Activated T-helper 17 cell treated with anti-CD3 and anti-CD28 coated beads, Interleukin-2, amount 50 U/mL, for 72 hours (primary cell): ENCODE measurements around the gene DUSP11. TPM values are rescaled to one million over a fixed set of nuclear protein-coding genes. Genes with fewer than 3 reads are reported as not detected.

Experiments used
- ATAC-seq: fragments of 150-1000 bp; cut with Tn5 transposase; replicated peaks from 2 replicates; pipeline ENCODE4 v1.10.0; 2021; ENCODE audit warnings: mild to moderate bottlenecking, moderate library complexity
- H3K27ac Mint-ChIP-seq: one replicate; pipeline ENCODE4 v1.8.0; 2022; ENCODE audit warnings: mixed read lengths
- H3K27me3 Mint-ChIP-seq: one replicate; pipeline ENCODE4 v1.8.0; 2022; ENCODE audit warnings: mixed read lengths
- H3K36me3 Mint-ChIP-seq: one replicate; pipeline ENCODE4 v1.8.0; 2022; ENCODE audit warnings: low read depth, mild to moderate bottlenecking, mixed read lengths
- H3K4me1 Mint-ChIP-seq: one replicate; pipeline ENCODE4 v1.8.0; 2022; ENCODE audit warnings: mixed read lengths
- H3K4me3 Mint-ChIP-seq: one replicate; pipeline ENCODE4 v1.8.0; 2022; ENCODE audit warnings: mild to moderate bottlenecking, mixed read lengths
- H3K9me3 Mint-ChIP-seq: one replicate; pipeline ENCODE4 v1.8.0; 2022; ENCODE audit warnings: mixed read lengths
- total RNA-seq, 2 donors: library from RNA; stranded (reverse); gene quantifications; one replicate each; pipeline ENCODE4 v1.2.3, GENCODE V29; 2022

The DUSP11 gene
- total RNA-seq: 10 to 100 TPM; 36.7 to 41.0 TPM

- Mint-ChIP-seq H3K36me3 (peaks cover 51% of the 10 kb centered on the region), H3K27ac (peak within 1 kb of the TSS; percentile 99), H3K4me3 (peak within 1 kb of the TSS; percentile 100), H3K4me1 (peaks cover 6% of the 10 kb centered on the region), H3K27me3 (peaks cover 4% of the 10 kb centered on the region), H3K9me3 (no peaks in the 10 kb centered on the region)
- peak; percentile 99 for ATAC-seq
These were observed at the start of gene DUSP11 for GRCh38 chr2:73779467-73780236. Gene DUSP11 (minus strand): TSS chr2:73780103. CDS start chr2:73779974, 129 bp downstream.

- Mint-ChIP-seq H3K4me3 (peak within 1 kb of the TSS; percentile 94), H3K4me1 (peaks cover 33% of the 10 kb centered on the region), H3K36me3 (peaks cover 55% of the 10 kb centered on the region), H3K9me3 (peaks cover 3% of the 10 kb centered on the region), H3K27me3 (no peaks in the 10 kb centered on the region), H3K27ac (peak within 1 kb of the TSS; percentile 94)
- peak; percentile 70 for ATAC-seq
These were observed 49.1 kb upstream of the DUSP11 start, which contains the start of gene STAMBP for GRCh38 chr2:73828818-73829570. Gene STAMBP (plus strand): TSS chr2:73828961. CDS start chr2:73830857, 1,896 bp downstream.

GRCh38 chr2:73828389-73828817 lies 48.5 kb upstream of the DUSP11 start:
- ATAC-seq: no peak

GRCh38 chr2:73827660-73828388 lies 47.9 kb upstream of the DUSP11 start:
- H3K4me1 Mint-ChIP-seq: peaks cover 32% of the 10 kb centered on the region
- no peak for ATAC-seq
- H3K36me3 Mint-ChIP-seq: peaks cover 43% of the 10 kb centered on the region
- H3K27ac Mint-ChIP-seq: peak overlapping the region; percentile 81
- peak overlapping the region; percentile 94 for H3K4me3 Mint-ChIP-seq
- peaks cover 3% of the 10 kb centered on the region for H3K9me3 Mint-ChIP-seq
- no peaks in the 10 kb centered on the region for H3K27me3 Mint-ChIP-seq

More at GRCh38 chr2:73828389-73828817, 48.5 kb upstream of the DUSP11 start:
- H3K4me3 Mint-ChIP-seq: peak overlapping the region; percentile 94
- peaks cover 33% of the 10 kb centered on the region for H3K4me1 Mint-ChIP-seq
- peaks cover 49% of the 10 kb centered on the region for H3K36me3 Mint-ChIP-seq
- peaks cover 3% of the 10 kb centered on the region for H3K9me3 Mint-ChIP-seq
- no peaks in the 10 kb centered on the region for H3K27me3 Mint-ChIP-seq
- H3K27ac Mint-ChIP-seq: peak overlapping the region; percentile 94

- peak overlapping the region; percentile 94 for H3K4me3 Mint-ChIP-seq
- H3K36me3 Mint-ChIP-seq: peaks cover 35% of the 10 kb centered on the region
- H3K27me3 Mint-ChIP-seq: no peaks in the 10 kb centered on the region
- H3K27ac Mint-ChIP-seq: no peak overlapping the region
- H3K4me1 Mint-ChIP-seq: peaks cover 25% of the 10 kb centered on the region
- no peak for ATAC-seq
- H3K9me3 Mint-ChIP-seq: no peaks in the 10 kb centered on the region
These were observed 47.1 kb upstream of the DUSP11 start for GRCh38 chr2:73827018-73827417.

GRCh38 chr2:73825408-73825807 lies 45.5 kb upstream of the DUSP11 start:
- ATAC-seq: no peak
- H3K4me1 Mint-ChIP-seq: peaks cover 27% of the 10 kb centered on the region
- H3K27me3 Mint-ChIP-seq: no peaks in the 10 kb centered on the region

GRCh38 chr2:73823916-73824523 lies 44.1 kb upstream of the DUSP11 start:
- H3K4me3 Mint-ChIP-seq: no peak overlapping the region
- no peak for ATAC-seq
- peaks cover 19% of the 10 kb centered on the region for H3K4me1 Mint-ChIP-seq
- peaks cover 6% of the 10 kb centered on the region for H3K36me3 Mint-ChIP-seq
- H3K9me3 Mint-ChIP-seq: no peaks in the 10 kb centered on the region
- H3K27ac Mint-ChIP-seq: no peak overlapping the region
- H3K27me3 Mint-ChIP-seq: no peaks in the 10 kb centered on the region

More at GRCh38 chr2:73825408-73825807, 45.5 kb upstream of the DUSP11 start:
- Mint-ChIP-seq H3K36me3 (peaks cover 19% of the 10 kb centered on the region), H3K4me3 (no peak overlapping the region), H3K9me3 (no peaks in the 10 kb centered on the region), H3K27ac (no peak overlapping the region)

- H3K4me1 Mint-ChIP-seq: peaks cover 16% of the 10 kb centered on the region
- H3K36me3 Mint-ChIP-seq: no peaks in the 10 kb centered on the region
- no peak for ATAC-seq
- no peaks in the 10 kb centered on the region for H3K27me3 Mint-ChIP-seq
- H3K4me3 Mint-ChIP-seq: no peak overlapping the region
- H3K27ac Mint-ChIP-seq: no peak overlapping the region
- no peaks in the 10 kb centered on the region for H3K9me3 Mint-ChIP-seq
These were observed 43.5 kb upstream of the DUSP11 start for GRCh38 chr2:73823416-73823815.

- H3K27me3 Mint-ChIP-seq: no peaks in the 10 kb centered on the region
- no peaks in the 10 kb centered on the region for H3K9me3 Mint-ChIP-seq
- no peaks in the 10 kb centered on the region for H3K36me3 Mint-ChIP-seq
- H3K4me1 Mint-ChIP-seq: peaks cover 15% of the 10 kb centered on the region
- H3K27ac Mint-ChIP-seq: no peak overlapping the region
- no peak for ATAC-seq
- H3K4me3 Mint-ChIP-seq: no peak overlapping the region
These were observed 43.1 kb upstream of the DUSP11 start for GRCh38 chr2:73822991-73823390.

- H3K4me1 Mint-ChIP-seq: peaks cover 10% of the 10 kb centered on the region
- ATAC-seq: peak; percentile 53
- peak overlapping the region; percentile 74 for H3K27ac Mint-ChIP-seq
- no peaks in the 10 kb centered on the region for H3K9me3 Mint-ChIP-seq
- H3K4me3 Mint-ChIP-seq: peak overlapping the region; percentile 43
- no peaks in the 10 kb centered on the region for H3K36me3 Mint-ChIP-seq
- H3K27me3 Mint-ChIP-seq: no peaks in the 10 kb centered on the region
These were observed 42.4 kb upstream of the DUSP11 start for GRCh38 chr2:73822276-73822675.

GRCh38 chr2:73821669-73822068 lies 41.8 kb upstream of the DUSP11 start:
- Mint-ChIP-seq H3K4me1 (peaks cover 10% of the 10 kb centered on the region), H3K4me3 (peak overlapping the region; percentile 43), H3K36me3 (no peaks in the 10 kb centered on the region), H3K27me3 (no peaks in the 10 kb centered on the region), H3K27ac (peak overlapping the region; percentile 74), H3K9me3 (no peaks in the 10 kb centered on the region)
- peak; percentile 62 for ATAC-seq

GRCh38 chr2:73821227-73821626 lies 41.3 kb upstream of the DUSP11 start:
- Mint-ChIP-seq H3K9me3 (no peaks in the 10 kb centered on the region), H3K4me3 (peak overlapping the region; percentile 43), H3K36me3 (no peaks in the 10 kb centered on the region), H3K4me1 (peaks cover 10% of the 10 kb centered on the region), H3K27me3 (no peaks in the 10 kb centered on the region), H3K27ac (peak overlapping the region; percentile 74)
- ATAC-seq: peak; percentile 95

GRCh38 chr2:73818296-73818695 lies 38.4 kb upstream of the DUSP11 start:
- Mint-ChIP-seq H3K4me1 (peaks cover 10% of the 10 kb centered on the region), H3K9me3 (no peaks in the 10 kb centered on the region)
- ATAC-seq: no peak

GRCh38 chr2:73812635-73813034 lies 32.7 kb upstream of the DUSP11 start:
- no peak overlapping the region for H3K27ac Mint-ChIP-seq
- H3K4me1 Mint-ChIP-seq: no peaks in the 10 kb centered on the region
- H3K4me3 Mint-ChIP-seq: no peak overlapping the region
- H3K9me3 Mint-ChIP-seq: no peaks in the 10 kb centered on the region
- ATAC-seq: no peak
- no peaks in the 10 kb centered on the region for H3K36me3 Mint-ChIP-seq
- peaks cover 4% of the 10 kb centered on the region for H3K27me3 Mint-ChIP-seq

More at GRCh38 chr2:73818296-73818695, 38.4 kb upstream of the DUSP11 start:
- Mint-ChIP-seq H3K27ac (no peak overlapping the region), H3K27me3 (peaks cover 4% of the 10 kb centered on the region), H3K36me3 (no peaks in the 10 kb centered on the region), H3K4me3 (no peak overlapping the region)
